Embryonic facial prominence (tissue), 1 donor: ENCODE results near the gene LIPE.
"Not testable (repeated sequence)": the region's sequence is repeated elsewhere in the genome, so short reads cannot be mapped to it uniquely, and the experiment has no call there.

Source experiments
- DNase-seq: peaks from one replicate; pipeline ENCODE4 v3.0.0-alpha.2; 2016; ENCODE audit errors: extremely low spot score

The LIPE gene

GRCh38 chr19:42427313-42427712 lies at the start of gene LIPE:
Gene LIPE, minus strand, starts transcription at chr19:42427388. Its CDS starts 239 bp downstream, at chr19:42427149.
- DNase-seq, result no peak

GRCh38 chr19:42475366-42475765 lies 48.2 kb upstream of the LIPE start:
- DNase-seq, result no peak

GRCh38 chr19:42474743-42475142 lies 47.6 kb upstream of the LIPE start:
- no peak for DNase-seq

- DNase-seq, result no peak
Observed at GRCh38 chr19:42473686-42474085, 46.5 kb upstream of the LIPE start.

- no peak for DNase-seq
Observed at GRCh38 chr19:42472402-42473147, 45.4 kb upstream of the LIPE start.

- DNase-seq, result no peak
Observed at GRCh38 chr19:42471554-42472249, 44.5 kb upstream of the LIPE start.

GRCh38 chr19:42469311-42470235 lies 42.4 kb upstream of the LIPE start:
- no peak for DNase-seq

GRCh38 chr19:42468273-42468796 lies 41.1 kb upstream of the LIPE start:
- DNase-seq, result no peak

GRCh38 chr19:42467183-42467760 lies 40.1 kb upstream of the LIPE start:
- DNase-seq, result no peak

GRCh38 chr19:42466521-42467182 lies 39.5 kb upstream of the LIPE start:
- no peak for DNase-seq

- DNase-seq, result no peak
Observed at GRCh38 chr19:42465827-42466280, 38.7 kb upstream of the LIPE start.

GRCh38 chr19:42461700-42462324 lies 34.6 kb upstream of the LIPE start:
- no peak for DNase-seq

- not testable (repeated sequence) for DNase-seq
Observed at GRCh38 chr19:42461231-42461630, 34.0 kb upstream of the LIPE start.

- DNase-seq, result no peak
Observed at GRCh38 chr19:42459926-42460325, 32.7 kb upstream of the LIPE start.

- no peak for DNase-seq
Observed at GRCh38 chr19:42455621-42456081, 28.5 kb upstream of the LIPE start.

GRCh38 chr19:42455086-42455485 lies 27.9 kb upstream of the LIPE start:
- DNase-seq, result no peak

- DNase-seq, result no peak
Observed at GRCh38 chr19:42452590-42452989, 25.4 kb upstream of the LIPE start.

- no peak for DNase-seq
Observed at GRCh38 chr19:42450314-42450934, 23.2 kb upstream of the LIPE start.

- not testable (repeated sequence) for DNase-seq
Observed at GRCh38 chr19:42448306-42448705, 21.1 kb upstream of the LIPE start.

GRCh38 chr19:42445948-42446347 lies 18.8 kb upstream of the LIPE start:
- no peak for DNase-seq
